ENCODE data around the gene PPRC1.

DNA sequence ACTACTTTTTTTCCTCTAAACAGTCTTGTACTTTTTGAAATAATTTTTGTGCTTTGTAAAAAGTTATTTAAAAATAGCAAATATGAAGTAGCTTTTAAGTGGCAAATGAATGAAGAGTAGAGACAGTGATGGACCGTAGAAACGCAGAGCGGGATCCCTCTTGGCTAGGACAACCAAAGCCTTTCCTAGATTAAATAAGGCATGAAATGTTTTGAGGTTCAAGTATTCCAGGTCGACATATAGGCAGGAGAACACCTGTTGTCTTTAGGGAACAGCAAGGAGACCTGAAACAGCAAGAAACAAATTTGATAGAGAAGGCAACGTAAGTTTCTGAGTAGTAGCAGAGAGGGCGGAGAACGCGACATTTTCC lies 662 bp upstream of the PPRC1 start:
- TF ChIP-seq POLR2A (IDR thresholded peaks at IDR 0.05) = no peak
- TF ChIP-seq, protein P1, sequence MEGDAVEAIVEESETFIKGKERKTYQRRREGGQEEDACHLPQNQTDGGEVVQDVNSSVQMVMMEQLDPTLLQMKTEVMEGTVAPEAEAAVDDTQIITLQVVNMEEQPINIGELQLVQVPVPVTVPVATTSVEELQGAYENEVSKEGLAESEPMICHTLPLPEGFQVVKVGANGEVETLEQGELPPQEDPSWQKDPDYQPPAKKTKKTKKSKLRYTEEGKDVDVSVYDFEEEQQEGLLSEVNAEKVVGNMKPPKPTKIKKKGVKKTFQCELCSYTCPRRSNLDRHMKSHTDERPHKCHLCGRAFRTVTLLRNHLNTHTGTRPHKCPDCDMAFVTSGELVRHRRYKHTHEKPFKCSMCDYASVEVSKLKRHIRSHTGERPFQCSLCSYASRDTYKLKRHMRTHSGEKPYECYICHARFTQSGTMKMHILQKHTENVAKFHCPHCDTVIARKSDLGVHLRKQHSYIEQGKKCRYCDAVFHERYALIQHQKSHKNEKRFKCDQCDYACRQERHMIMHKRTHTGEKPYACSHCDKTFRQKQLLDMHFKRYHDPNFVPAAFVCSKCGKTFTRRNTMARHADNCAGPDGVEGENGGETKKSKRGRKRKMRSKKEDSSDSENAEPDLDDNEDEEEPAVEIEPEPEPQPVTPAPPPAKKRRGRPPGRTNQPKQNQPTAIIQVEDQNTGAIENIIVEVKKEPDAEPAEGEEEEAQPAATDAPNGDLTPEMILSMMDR (IDR thresholded peaks at IDR 0.05) = no peak
